GM19438 (cell line): Measurements from ENCODE around the gene SIGLEC12.
"Not testable (repeated sequence)": the region's sequence is repeated elsewhere in the genome, so short reads cannot be mapped to it uniquely, and the experiment has no call there.

Experiments used
- ATAC-seq: cut with Tn5 transposase; IDR thresholded peaks from one replicate; pipeline ENCODE4 v1.9.1; 2021; ENCODE audit warnings: low read depth; ENCODE audit not compliant: unreplicated experiment

Gene SIGLEC12

DNA sequence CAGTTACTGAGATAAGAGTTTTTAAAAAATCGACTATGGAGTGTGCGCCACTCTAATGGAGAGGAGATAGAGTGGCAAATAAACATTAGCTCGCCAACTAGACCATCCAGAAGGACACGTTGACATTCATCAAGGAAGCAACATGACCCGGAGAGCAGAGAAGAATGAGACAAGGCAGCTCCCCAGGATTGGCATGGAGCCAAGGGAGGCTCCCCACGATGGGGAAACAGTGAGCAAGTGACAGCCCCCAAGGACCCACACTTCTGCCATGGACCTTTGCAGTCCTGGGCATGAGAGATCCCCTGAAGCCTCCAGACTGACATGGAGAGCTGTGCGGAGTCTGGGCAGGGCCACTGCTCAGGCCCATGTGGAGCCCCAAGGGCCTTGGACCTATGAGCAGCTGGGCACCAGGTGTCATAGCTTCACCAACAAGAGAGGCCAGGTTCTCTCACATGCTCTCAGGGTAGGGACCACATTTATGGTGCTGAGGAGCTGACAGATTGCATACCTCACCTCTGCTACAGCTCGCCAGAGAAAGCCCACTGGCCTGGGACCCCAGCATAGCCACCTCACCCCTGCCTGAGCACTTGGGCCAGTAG is 23.2 kb upstream of the SIGLEC12 start:
- no peak for ATAC-seq

DNA sequence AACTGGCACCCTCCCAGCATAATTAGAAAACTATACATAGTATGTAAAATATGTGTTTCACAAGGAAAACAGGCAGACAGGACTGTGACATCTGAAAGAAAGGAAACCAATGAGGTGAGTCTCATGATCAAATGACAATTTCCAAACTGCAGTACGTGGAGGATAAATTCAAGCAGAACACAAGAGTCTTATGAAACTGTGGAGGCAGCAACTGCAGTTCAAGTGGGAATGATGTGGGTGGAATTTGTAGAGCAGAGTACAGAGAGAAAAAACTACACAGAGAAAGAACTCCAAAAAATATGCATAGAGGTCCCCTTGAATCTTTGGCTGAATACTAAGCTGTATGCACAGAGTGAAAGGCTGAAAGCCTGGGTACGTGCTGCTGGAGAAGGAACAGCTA is 20.2 kb upstream of the SIGLEC12 start:
- ATAC-seq: no peak

DNA sequence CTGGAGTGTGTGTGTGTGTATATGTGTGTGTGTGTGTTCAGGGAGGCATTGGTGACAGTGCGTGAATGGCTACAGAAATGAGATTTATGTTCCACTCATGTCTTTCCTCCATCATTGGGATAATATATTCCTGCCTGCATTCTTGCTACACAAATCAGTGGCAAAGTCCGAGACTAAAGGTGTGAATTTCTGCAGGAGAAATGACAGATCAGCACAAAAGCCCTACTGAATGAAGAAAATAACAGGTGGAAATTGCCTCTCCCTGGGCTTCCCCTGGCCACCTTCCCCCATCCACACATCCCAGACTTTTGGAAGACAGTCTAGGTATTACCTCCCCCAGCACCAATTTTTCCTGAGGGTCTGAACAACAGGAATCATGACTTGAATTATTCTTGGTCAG is 19.8 kb upstream of the SIGLEC12 start:
- ATAC-seq: no peak

DNA sequence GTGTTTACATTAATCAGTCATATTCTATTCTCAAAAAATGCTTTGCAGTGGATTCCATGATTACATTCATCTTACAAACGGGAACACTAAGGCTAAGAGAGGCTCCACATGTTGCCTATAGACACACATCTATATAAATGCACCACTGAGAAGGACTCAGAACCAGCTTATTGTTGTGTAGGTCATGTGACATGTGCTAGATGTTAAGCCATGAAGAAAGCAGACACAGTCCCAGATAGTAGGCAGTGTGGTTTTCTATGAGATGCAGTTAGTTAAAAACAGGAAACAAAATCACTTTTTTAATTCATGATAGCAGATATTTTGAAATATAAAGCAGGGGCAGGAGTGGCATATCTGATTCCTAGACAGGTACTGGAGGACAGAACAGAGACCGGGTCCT is 19.1 kb upstream of the SIGLEC12 start:
- no peak for ATAC-seq

DNA sequence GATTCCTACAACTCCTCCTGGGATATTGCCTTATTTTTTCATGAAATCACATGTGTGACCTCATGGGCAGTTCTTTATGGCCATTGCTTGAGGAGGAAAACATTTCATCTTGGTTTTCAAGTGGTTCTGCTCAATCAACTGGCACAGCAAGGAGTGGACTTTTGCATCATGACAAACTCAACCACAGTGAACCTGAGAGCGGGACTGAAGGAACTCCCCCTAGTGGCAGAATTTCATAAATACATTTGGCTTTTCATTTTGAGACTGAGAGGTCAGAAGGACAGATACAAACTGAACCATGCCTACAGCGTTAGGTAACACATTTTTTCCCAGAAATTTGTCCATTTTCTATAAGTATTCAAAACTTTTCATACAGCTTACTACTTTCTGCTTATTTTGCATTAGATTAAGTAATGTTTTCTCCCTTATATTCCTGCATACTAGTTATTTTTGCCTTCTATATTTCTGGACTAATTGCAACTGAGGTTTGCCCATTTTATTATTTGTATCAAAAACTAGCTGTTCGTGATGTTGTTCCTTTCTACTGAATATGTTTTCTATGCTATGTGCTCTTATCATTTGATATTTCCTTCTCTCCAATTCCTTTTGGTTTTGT is 13.4 kb upstream of the SIGLEC12 start:
- no peak for ATAC-seq

DNA sequence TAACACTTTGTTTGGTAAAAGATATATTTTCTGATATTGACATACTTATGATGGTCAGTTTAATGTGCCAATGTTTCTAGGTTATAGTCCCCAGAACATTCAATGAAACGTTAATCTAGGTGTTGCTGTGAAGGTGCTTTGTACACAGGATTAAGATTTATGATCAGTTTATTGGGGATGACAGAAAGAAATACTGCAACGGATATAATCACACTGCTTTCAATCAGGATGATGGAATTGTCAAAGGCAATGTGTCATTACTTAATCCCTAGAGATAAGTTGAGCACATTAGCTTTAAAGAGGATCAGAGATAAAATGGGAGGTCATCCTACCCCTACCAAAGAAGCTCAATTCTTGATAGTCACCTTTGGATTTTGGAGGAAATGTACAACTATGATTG is 12.4 kb upstream of the SIGLEC12 start:
- no peak for ATAC-seq

DNA sequence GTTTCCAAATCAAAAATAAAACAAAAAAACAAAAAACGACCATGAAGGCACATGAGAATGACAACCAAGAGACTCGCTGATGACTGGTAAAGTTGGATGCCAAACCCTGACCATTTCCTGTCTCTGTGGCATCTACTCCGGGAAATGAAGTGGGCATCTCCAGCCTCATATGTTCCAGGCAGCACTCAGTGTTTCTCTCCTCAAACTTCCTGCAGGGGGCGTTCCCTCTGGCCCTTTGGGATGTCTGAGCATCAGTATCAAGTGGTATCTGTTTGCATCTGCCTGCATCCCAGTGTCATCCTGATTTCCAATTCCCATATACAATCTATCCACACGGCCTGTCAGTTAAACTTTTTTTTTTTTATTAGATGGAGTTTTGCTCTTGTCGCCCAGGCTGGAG is 9.8 kb upstream of the SIGLEC12 start:
- ATAC-seq: no peak

DNA sequence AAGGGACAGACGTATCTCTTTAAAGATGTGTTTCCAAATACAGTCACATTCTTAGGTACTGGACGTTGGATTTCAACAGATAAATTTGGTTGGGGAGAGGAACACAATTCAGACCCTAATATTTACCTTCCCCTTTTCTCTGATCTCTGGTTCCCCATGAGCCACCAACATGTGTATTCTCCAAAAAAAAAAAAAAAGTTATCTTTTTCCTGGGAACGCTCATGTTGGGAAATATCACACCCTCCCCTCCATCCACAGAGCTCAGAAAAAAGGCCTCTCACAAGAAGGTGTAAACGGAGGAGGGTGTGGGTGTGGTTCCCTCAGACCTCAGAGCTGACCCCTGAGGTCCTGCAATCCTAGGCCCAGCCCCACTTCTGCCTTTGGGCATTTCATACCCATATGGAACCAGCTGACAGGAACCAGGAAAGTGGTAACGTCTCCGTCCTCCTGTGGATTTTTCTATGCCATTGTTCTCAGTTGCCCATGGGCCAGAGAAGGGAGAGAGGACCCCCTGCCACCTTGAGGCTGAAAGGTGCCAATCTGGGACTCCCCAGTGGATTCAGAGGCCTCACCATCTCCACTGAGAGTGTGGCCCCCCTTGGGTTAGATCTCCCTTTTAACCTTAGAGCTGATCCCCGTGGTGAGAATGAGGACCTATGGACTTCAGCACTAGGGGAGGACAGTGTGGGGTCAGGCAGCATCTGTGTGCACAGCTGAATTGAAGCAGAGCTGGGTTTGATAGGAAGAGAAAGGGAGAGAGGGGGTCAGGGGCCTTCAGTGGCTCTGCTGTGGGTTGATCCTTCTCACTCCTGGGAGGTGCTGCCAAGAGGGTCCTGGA is 8.4 kb upstream of the SIGLEC12 start:
- no peak for ATAC-seq

DNA sequence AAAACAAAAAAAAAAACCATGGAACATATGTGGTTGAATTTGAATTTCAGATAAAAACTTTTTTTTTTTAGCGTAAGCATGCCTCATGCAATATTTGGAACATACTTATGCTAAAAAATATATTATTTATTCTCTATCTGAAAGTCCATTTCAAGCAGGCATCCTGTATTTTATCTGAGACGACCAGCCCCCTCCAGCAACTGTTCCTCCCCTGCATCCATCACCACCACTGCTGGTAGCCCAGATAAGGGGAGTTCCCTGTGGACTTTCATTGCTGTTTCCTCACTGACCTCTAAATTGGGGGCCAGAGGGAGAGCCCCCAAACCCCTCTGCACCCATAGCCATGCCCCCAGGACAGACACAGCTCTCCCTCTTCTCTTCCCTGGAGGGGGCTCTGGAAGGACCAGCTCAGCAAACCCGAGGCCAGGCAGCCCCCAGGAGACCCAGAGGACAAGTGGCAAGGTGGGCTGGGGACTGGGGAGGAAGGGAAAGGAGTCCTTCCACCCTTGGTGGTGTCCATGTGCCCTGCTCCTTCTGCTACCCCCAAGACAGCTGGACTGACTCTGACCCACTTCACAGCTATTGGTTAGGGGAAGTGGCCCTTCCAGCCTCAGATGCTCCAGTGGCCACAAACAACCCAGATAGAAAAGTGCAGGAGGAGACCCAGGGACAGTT is 6.6 kb upstream of the SIGLEC12 start:
- no peak for ATAC-seq

DNA sequence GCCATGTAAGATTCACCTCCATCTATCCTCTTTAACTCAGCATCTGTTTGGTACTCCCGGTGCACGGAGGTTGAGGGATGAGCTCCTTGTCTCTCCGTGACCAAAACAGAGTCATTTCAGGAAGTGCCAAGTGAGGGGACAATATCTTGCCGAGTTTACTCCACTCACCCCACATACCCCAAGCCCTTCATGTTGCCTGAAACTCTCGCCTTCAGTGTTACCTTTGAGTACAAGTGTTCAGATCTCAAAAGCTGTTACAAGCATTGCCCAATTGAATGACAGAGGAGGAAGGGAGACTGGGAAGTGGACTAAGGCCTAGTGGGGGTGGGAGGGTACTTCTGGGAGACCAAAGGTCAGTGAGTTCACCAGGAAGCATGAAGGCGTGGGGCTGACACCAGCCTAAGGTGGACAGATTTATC is 6.0 kb upstream of the SIGLEC12 start:
- ATAC-seq: no peak

DNA sequence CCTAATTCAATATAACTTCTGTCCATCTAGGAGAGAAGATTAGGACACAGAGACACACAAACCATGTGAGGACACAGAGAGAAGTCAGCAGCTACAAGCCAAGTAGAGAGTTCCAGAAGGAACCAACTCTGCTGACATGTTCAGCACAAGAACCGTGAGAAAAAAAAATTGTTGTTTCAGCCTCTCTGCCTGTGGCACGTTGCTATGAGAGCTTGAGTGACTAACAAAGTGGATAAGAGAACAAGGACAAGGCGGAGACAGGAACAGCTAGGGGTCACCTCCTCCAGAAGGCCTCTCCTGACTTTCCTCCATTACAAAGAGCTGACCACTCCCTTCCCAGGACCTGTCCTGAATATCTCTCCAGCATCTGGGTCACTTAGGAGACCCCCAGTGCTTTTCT is 5.6 kb upstream of the SIGLEC12 start:
- ATAC-seq: no peak

DNA sequence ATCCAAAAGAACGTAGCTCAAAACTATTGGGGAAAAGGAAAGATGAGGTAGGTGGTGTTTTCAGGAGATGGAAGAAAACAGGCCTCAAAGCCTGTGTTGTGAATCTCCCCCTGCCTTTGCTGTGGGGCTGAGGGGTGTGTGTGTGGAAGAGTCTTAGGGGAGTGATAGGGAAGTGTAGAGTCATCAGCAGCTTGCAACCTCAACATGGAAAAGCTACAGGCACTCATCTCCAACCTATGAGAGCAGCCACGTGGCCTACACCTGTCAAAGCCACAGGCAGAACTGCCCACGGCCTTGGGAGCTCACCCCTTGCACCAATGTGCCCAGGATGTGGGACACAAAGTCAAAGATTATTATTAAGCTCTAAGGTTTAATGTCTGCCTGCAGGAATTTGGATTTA is 4.3 kb upstream of the SIGLEC12 start:
- ATAC-seq: no peak

DNA sequence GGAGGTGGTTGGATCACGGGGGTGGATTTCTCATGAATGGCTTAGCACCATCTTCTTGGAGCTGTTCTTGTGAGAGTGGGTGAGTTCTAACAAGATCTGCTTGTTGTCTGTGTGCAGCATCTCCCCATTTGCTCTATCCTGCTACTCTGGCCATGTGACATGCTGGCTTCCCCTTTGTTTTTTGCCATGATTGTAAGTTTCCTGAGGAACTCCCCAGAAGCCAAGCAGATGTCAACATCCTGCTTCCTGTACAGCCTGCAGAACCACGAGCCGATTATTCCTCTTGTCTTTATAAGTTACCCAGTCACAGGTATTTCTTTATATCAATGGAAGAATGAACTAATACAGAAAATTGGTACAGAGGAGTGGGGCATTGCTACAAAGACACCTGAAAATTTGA is 2.3 kb upstream of the SIGLEC12 start:
- ATAC-seq: no peak

DNA sequence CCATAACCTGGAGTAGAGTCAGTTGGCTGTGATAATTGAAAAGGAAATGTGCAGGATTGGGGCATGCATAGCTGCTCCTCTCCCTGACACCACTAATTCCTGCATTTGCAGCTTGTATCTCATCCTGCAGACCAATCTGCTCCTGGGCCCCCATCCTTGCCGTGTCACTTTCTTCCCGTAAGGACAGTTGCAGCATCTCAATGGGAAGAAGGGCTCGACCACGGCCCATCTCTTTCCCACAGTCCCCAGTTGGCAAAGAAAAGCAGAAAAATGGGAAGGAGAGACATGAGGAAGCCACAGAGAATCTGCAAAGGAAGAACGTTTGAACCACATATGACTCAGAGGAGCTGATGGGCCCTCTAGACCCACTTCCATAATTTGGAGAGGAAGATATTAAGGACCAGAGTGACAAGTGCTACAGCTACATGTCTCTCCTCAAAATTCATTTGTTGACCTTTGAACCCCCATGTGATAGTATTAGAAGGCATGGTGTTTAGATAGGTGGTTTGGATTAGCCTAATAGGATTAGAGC is 1.8 kb upstream of the SIGLEC12 start:
- ATAC-seq: no peak

DNA sequence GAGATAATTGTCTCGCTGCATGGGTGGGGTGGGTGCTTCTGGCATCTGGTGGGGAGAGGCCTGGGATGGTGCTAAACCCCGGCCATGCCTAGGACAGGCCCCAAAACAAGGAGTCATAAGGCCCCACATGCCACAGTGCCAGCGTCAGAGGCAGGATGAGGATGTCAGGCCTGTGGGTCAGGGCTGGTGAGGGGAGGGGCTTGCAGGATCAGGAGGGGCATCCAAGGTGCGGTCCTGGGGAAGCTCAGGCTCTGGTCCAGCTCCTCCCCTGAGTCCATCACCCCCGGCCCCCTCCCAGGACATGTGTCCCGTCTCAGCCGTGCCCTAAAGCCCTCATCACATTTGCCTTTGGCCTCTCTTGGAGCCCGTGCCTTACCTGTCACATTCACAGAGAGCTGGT is 669 bp downstream of the SIGLEC12 start:
- not testable (repeated sequence) for ATAC-seq

DNA sequence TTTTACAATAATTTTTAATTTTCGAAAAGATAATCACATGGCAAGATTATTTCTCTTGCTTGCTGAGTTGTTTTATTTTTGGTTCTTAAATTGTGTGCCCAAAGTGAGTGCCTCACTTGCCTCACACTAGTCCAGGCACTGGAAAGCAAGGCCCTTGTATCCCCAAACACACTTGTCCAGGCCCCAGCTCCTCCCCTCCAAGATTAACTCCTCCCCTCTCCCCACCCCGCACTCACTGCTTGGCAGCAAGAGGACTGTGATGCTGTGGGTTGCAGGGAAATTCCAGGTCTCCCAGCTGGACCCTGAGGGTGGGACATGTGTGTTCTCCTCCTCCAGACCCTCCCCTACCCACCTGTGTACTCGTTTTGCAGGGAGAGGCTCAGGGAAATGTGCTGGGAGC is 3.9 kb downstream of the SIGLEC12 start:
- ATAC-seq: no peak

DNA sequence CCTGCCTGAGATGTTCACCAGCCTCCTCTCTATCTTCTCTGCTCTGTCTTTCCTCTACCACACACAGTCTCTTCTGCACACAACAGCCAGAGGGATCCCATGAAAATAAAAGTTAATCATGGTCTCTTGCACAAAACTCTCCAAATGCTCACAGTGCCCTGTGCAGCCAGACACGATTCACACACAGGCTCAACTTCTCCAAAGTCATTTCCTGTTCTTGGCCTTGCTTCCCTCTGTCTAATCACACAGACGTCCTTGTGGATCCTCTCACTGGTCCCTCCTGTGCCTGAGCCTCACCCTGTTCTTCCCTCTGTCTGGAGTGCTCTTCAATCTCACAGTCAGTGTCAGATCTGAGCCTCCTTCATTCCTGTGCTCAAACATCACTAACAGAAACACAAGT is 7.8 kb downstream of the SIGLEC12 start:
- ATAC-seq: no peak

DNA sequence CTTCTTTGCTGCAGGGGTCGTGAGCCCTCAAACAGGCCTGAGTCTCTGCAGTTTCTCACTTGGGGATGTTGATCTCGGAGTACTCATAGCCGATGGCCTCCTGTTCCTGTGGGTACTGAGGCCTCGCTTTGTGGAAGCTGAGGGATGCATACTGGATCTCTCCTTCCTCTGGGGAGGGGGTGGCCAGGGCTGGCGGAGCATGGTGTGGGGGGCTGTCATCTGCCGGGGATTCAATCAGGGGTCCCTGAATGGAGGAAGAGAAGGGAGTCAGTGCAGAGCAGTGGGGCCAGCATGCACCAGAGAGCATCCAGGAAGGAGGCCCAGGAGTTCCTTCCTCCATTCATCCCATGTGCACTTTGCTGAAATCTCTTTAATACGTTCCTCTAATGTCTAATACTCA is 10.0 kb downstream of the SIGLEC12 start:
- ATAC-seq: no peak

DNA sequence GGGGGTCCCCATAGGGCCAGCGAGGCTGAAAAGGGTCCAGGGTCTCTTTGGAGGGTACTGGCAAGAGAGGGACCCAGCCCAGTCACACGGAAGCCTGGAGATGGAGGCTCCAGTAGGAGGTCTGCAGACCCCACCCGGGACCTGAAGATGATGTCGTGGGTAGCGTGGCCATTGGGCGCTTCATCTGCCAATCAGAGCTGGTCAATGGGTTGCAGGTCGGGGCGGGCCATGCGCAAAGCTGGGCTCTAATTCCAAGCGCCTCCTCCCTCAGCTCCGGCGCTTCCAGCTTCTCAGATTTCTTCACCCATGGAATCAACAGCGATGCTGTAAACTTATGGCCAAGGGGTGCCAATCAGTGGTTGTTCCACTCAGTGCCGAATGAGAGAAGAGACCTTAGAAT is 10.9 kb downstream of the SIGLEC12 start:
- ATAC-seq: no peak

DNA sequence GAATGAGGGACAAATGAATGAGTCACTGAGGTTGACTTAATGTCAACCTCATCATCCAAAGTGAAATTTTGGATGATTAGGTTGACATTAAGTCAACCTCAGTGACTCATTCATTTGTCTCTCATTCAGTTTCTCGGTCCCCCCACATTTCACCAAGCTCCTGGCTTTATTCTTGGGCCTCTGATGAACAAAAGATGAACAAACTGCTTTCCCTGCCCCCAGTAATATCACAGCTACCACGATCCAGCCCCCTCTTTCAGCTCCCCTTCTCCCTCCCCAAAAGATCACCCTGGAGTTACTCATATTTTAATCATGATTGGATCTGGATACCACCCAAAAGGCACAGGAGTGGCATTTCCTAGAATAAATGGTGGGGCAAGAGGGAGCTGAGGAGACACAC is 12.5 kb downstream of the SIGLEC12 start:
- no peak for ATAC-seq

DNA sequence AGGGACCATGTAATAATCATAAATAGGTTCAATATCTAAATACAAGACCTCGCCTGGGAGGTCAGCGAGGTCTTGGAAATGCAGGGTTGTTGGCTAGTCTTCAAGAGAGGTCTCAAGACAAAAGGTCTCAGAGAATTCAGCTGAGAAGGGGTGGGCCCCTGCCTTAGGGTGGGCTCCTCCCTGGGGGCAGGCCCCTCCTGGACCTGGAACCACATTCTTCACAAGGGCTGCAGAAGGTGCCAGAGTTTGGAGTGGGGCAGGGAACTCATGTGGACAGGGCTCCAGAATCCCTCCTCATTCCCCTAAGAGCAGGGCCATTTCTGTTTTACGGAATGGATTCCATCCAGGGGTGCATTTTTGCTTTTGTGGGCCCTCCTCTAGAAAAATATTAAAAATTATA is 13.1 kb downstream of the SIGLEC12 start:
- no peak for ATAC-seq
